Fibroblast of villous mesenchyme (primary cell): Measurements from ENCODE around the gene NLRC3. TPM values are rescaled to one million over a fixed set of nuclear protein-coding genes. Genes with fewer than 3 reads are reported as not detected.

Experiments used
- DNase-seq: peaks from one replicate; pipeline ENCODE4 v3.0.0-alpha.2; 2010; ENCODE audit warnings: low read depth
- H3K4me3 ChIP-seq: 2 replicates; pipeline ENCODE4 v1.5.1; 2011; ENCODE audit warnings: low read depth, mild to moderate bottlenecking, low read length
- total RNA-seq: library from RNA; depleted of rRNA; stranded (reverse); fragments of >200 nt; gene quantifications from 2 replicates; pipeline ENCODE4 v1.2.3, GENCODE V29; 2012
- TF ChIP-seq, protein P1 (sequence below): IDR thresholded peaks from 2 replicates; pipeline ENCODE4 v1.5.1; 2012; ENCODE audit warnings: low read depth, mild to moderate bottlenecking, low read length; ENCODE audit not compliant: insufficient read depth

The NLRC3 gene, protein sequence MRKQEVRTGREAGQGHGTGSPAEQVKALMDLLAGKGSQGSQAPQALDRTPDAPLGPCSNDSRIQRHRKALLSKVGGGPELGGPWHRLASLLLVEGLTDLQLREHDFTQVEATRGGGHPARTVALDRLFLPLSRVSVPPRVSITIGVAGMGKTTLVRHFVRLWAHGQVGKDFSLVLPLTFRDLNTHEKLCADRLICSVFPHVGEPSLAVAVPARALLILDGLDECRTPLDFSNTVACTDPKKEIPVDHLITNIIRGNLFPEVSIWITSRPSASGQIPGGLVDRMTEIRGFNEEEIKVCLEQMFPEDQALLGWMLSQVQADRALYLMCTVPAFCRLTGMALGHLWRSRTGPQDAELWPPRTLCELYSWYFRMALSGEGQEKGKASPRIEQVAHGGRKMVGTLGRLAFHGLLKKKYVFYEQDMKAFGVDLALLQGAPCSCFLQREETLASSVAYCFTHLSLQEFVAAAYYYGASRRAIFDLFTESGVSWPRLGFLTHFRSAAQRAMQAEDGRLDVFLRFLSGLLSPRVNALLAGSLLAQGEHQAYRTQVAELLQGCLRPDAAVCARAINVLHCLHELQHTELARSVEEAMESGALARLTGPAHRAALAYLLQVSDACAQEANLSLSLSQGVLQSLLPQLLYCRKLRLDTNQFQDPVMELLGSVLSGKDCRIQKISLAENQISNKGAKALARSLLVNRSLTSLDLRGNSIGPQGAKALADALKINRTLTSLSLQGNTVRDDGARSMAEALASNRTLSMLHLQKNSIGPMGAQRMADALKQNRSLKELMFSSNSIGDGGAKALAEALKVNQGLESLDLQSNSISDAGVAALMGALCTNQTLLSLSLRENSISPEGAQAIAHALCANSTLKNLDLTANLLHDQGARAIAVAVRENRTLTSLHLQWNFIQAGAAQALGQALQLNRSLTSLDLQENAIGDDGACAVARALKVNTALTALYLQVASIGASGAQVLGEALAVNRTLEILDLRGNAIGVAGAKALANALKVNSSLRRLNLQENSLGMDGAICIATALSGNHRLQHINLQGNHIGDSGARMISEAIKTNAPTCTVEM
- total RNA-seq = not detected in 2 replicates

DNA sequence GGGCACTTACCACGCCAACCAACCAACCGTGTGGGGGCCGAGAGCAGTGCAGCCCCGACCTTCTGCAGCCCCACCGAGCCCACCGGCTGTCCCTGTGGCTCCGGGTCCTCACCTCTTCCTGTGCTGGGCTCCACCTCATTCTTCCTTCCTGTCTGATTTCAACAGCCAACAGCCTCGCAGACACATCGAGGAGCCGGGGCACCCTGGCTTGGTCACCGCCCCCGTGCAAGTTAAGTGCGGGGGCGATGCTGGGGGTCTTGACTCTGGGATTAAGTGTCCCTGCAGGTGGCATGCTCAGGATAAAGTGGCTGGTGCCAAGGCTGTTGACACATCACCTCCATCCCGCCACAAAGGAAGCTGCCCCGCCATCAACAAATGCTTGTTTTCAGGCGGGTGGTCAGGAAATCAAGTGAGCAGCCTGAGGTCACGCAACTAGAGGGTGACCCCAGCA is at the start of gene NLRC3:
Gene NLRC3 (minus strand): TSS at position 102 of the 451 bp plus-strand sequence. CDS start 12,367 bp downstream, outside the sequence.
- no peak for DNase-seq
- no peak within 1 kb of the TSS for H3K4me3 ChIP-seq
- TF ChIP-seq, protein P1, sequence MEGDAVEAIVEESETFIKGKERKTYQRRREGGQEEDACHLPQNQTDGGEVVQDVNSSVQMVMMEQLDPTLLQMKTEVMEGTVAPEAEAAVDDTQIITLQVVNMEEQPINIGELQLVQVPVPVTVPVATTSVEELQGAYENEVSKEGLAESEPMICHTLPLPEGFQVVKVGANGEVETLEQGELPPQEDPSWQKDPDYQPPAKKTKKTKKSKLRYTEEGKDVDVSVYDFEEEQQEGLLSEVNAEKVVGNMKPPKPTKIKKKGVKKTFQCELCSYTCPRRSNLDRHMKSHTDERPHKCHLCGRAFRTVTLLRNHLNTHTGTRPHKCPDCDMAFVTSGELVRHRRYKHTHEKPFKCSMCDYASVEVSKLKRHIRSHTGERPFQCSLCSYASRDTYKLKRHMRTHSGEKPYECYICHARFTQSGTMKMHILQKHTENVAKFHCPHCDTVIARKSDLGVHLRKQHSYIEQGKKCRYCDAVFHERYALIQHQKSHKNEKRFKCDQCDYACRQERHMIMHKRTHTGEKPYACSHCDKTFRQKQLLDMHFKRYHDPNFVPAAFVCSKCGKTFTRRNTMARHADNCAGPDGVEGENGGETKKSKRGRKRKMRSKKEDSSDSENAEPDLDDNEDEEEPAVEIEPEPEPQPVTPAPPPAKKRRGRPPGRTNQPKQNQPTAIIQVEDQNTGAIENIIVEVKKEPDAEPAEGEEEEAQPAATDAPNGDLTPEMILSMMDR = no peak

DNA sequence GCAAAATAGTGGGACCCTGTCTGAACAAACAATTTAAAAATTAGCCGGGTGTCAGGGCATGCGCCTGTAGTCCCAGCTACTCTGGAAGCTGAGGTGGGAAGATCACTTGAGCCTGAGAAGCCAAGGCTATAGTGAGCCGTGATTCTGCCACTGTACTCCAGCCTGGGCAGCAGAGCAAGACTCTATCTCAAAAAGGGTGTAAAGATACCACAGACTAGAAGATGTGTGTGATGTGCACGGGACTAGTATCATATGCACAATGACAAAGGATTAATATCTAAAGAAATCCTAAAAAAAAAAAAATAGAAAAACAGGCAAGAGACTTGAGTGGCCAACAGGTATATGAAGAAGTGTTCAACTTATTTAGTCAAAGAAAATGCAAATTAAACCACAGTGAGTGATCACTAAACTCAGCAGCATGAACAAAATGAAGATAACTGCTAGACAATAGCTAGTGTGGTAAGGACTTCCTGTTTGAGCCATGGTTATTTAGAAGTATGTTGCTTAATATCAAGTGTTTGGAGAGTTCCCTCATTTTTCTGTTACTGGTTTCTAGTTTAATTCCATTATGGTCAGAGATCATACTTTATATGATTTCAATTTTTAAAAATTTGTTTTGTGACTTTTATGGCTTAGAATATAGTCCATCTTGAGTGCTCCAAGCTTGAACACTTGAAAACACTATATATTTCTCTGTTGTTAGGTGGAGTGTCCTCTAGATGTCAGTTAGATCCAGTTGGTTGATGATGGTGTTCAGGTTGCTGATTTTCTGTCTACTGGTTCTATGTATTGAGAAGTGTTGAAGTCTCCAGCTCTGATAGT is 48.9 kb upstream of the NLRC3 start:
- TF ChIP-seq, protein P1 = no peak
- no peak overlapping the region for H3K4me3 ChIP-seq
- DNase-seq = no peak

DNA sequence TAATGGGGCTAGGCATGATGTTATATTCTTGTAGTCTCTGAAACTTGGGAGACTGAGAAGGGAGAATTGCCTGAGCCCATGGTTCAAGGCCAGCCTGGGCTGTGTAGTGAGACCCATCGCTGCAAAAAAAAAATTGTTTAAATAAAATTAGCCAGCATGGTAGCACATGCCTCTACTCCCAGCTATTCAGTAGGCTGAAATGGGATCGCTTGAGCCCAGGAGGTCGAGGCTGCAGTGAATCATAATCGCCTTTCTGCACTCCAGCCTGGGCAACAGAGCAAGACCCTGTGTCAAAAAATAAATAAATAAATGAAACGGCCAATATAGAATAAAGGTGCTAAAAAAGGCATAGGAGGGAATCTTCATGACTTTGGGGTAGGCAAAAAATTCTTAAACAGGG is 48.1 kb upstream of the NLRC3 start:
- TF ChIP-seq, protein P1 = no peak

DNA sequence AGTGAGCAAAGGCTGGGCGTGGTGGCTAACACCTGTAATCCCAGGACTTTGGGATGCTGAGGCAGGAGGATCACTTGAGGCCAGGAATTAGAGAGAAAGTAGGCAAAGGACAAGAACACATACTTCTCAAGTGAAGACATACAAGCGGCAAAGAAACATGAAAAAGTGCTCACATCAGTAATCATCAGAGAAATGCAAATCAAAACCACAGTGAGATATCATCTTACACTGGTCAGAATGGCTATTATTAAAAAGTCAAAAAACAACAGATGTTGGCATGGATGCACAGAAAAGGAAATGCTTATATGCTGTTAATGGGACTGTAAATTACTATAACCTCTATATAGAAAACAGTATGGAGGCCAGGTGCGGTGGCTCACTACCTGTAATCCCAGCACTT is 46.4 kb upstream of the NLRC3 start:
- TF ChIP-seq, protein P1 = no peak
- DNase-seq = no peak
- no peak overlapping the region for H3K4me3 ChIP-seq

More for the DNA sequence above, 48.1 kb upstream of the NLRC3 start:
- no peak overlapping the region for H3K4me3 ChIP-seq
- no peak for DNase-seq

DNA sequence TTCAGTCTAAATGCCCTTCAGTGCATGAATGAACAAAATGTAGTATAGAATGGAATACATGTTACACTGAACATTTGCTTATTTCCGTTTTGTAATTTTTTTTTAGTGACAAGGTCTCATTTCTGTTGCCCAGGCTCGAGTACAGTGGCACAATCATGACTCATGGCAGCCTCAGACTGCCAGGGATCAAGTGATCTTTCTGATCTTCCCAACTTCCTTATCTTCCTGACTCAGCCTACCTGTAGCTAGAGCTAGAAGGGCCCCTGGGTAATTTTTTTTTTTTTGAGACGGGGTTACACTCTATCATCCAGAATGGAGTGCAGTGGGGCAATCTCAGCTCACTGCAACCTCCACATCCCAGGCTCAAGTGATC is 41.6 kb upstream of the NLRC3 start:
- no peak overlapping the region for H3K4me3 ChIP-seq
- TF ChIP-seq, protein P1 = no peak
- no peak for DNase-seq
